ENCODE measurements around the gene HGD.

HGD gene

GRCh38 chr3:120608506-120608905 is 73.5 kb downstream of the HGD start:
- no peak overlapping the region for H3K4me3 ChIP-seq (ENCODE audit: control insufficient read depth, low read depth, low read length)
- no peak for DNase-seq (ENCODE audit: low read depth)
- TF ChIP-seq CTCF (conservative IDR thresholded peaks at IDR 0.05; ENCODE audit: control insufficient read depth, insufficient read depth, low read depth, low read length): no peak

GRCh38 chr3:120604784-120605183 is 77.3 kb downstream of the HGD start:
- DNase-seq (ENCODE audit: low read depth): no peak
- no peak overlapping the region for H3K4me3 ChIP-seq (ENCODE audit: control insufficient read depth, low read depth, low read length)
- TF ChIP-seq CTCF (conservative IDR thresholded peaks at IDR 0.05; ENCODE audit: control insufficient read depth, insufficient read depth, low read depth, low read length): no peak

- TF ChIP-seq CTCF (conservative IDR thresholded peaks at IDR 0.05; ENCODE audit: control insufficient read depth, insufficient read depth, low read depth, low read length): no peak
- no peak overlapping the region for H3K4me3 ChIP-seq (ENCODE audit: control insufficient read depth, low read depth, low read length)
- no peak for DNase-seq (ENCODE audit: low read depth)
Measured at GRCh38 chr3:120604382-120604781, 77.7 kb downstream of the HGD start.

- no peak for DNase-seq (ENCODE audit: low read depth)
Measured at GRCh38 chr3:120602682-120603081, 79.4 kb downstream of the HGD start.

GRCh38 chr3:120601554-120601953 is 80.5 kb downstream of the HGD start:
- TF ChIP-seq CTCF (conservative IDR thresholded peaks at IDR 0.05; ENCODE audit: control insufficient read depth, insufficient read depth, low read depth, low read length): no peak
- DNase-seq (ENCODE audit: low read depth): no peak

More at GRCh38 chr3:120602682-120603081, 79.4 kb downstream of the HGD start:
- no peak for TF ChIP-seq CTCF (conservative IDR thresholded peaks at IDR 0.05; ENCODE audit: control insufficient read depth, insufficient read depth, low read depth, low read length)
- H3K4me3 ChIP-seq (ENCODE audit: control insufficient read depth, low read depth, low read length): no peak overlapping the region

GRCh38 chr3:120599211-120599610 is 82.8 kb downstream of the HGD start:
- DNase-seq (ENCODE audit: low read depth): no peak
- H3K4me3 ChIP-seq (ENCODE audit: control insufficient read depth, low read depth, low read length): no peak overlapping the region
- TF ChIP-seq CTCF (conservative IDR thresholded peaks at IDR 0.05; ENCODE audit: control insufficient read depth, insufficient read depth, low read depth, low read length): no peak

More at GRCh38 chr3:120601554-120601953, 80.5 kb downstream of the HGD start:
- H3K4me3 ChIP-seq (ENCODE audit: control insufficient read depth, low read depth, low read length): no peak overlapping the region

- H3K4me3 ChIP-seq (ENCODE audit: control insufficient read depth, low read depth, low read length): peak overlapping the region; percentile 20
- TF ChIP-seq CTCF (conservative IDR thresholded peaks at IDR 0.05; ENCODE audit: control insufficient read depth, insufficient read depth, low read depth, low read length): no peak
- DNase-seq (ENCODE audit: low read depth): no peak
Measured at GRCh38 chr3:120597445-120598049, 84.5 kb downstream of the HGD start.

Measured in fibroblast of mammary gland (primary cell).